Pons (tissue), 1 donor: ENCODE results near the gene TCTA.

ENCODE experiments used
- DNase-seq: peaks from one replicate; pipeline ENCODE4 v3.0.0-alpha.2; 2016; ENCODE audit warnings: low spot score

The TCTA gene

DNA sequence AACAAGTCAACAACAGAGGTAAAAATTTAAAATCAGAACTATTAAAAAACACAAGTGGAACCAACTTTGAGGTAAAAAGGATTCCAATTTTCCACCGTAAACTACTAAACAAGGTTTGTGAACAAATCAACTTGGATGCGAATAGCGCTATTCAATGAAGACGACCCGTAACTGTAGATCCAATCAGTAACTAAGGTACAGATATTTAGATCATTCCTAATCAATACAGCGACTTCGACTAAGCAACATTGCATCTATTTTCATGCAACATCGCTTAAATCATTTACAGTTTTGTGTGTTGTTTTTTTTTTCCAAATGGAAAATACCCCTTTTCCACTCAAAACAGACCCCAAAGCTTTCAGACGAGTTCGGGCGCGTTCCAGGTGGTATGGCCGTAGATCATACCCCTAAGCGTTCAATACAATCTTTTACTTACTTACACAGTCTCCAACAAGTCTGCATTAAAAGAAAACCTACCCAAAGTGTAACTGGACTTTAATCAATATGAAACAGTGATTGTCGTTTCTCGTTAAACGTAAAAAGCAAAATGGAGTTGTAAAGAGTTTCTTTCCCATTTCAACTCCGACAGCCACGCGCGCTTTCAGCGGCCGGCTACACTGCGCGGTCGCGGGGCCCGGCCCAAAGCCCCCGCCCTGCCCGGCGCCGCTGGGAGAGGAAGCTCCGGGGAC, 1.2 kb upstream of the TCTA start:
- DNase-seq = no peak

DNA sequence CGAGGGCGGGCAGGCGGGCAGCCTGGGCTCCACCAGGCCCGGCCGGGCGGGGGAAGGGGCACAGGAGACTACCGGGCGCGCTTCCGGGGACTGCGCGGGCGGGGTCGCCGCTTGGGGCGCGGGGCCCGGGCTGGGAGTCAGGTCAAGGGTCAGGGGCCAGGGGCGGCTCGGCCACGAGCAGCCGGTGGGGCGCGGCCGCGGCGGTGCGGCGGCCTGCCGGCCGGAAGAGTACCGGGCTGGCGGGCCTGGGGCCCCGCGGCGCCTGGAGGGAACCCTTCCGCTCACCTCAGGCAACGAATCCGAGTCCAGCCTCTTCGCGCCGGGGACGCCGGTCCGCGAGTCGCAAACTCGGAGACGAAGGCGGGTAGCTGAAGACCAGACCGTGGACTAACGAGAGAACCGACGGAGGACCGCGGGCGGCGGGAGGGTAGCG, 672 bp upstream of the TCTA start:
- peak; percentile 34 for DNase-seq

DNA sequence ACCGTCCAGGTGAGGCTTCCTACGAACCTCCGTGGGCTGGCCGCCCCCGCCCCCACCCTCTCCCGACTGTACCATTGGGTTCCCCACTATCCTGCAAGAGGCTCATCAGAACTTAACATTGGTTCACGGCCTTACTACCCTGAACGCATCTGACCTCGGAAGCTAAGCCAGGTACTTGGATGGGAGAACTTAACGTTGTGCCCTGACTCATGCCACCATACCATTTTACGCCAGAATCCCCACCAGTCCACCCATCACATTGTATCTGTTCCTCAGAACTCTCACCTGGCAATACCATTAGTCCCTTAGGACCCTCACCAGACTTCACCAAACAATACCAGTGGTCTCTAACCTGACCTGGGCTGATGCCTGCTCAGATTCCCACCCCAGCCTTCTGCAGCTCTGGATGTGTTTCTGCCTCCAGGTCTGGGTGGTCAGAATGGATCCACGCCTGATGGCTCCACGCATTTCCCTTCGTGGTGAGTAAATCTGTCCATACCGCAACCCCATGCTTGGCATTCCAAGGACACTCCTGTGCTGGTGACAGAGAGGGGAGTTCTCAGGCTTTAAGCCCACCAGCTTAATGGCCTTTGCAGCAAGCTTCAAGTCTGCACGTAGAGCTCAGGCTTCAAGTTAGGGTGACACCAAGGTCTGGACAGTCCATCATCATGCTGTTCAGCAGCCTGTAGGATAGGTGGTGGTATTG, 562 bp downstream of the TCTA start:
- peak; percentile 31 for DNase-seq

DNA sequence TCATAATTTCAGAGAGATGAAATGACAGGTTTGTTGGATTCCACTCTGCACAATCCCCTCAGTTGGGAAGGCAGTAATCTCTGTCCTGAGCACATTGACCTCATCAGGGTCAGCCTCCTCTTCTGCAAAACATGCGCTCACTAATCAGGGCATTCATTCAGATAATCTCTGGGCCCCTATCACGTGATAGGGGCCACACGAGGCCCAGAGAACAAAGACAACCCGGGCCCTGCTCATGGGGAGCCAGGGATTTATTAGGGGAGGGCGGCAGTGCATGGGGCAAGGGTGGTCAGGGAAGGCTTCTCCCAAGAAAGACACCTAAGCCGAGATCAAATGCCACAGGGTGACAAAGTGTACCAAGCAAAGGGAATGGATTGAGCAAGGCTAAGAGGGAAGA, 1.1 kb downstream of the TCTA start:
- no peak for DNase-seq

DNA sequence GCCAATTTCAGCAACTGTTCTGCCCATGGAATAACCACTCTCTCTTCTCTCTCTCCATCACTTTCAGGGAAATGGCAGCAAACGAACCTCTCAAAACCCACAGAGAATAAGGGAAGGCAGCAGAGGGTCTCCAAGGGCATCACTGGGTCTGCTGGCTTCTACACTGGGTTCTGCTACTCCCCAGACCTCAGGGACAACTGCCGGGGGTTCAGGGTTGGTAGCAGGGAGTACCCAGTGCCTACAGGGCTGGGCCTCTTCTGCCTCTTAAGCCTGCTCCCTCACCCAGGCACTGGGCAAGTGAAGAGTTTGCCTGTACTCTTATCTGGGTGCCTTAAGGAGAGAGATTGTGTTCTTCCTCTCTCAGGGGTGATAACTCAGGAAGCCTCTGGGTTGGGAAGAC, 2.5 kb downstream of the TCTA start:
- no peak for DNase-seq

DNA sequence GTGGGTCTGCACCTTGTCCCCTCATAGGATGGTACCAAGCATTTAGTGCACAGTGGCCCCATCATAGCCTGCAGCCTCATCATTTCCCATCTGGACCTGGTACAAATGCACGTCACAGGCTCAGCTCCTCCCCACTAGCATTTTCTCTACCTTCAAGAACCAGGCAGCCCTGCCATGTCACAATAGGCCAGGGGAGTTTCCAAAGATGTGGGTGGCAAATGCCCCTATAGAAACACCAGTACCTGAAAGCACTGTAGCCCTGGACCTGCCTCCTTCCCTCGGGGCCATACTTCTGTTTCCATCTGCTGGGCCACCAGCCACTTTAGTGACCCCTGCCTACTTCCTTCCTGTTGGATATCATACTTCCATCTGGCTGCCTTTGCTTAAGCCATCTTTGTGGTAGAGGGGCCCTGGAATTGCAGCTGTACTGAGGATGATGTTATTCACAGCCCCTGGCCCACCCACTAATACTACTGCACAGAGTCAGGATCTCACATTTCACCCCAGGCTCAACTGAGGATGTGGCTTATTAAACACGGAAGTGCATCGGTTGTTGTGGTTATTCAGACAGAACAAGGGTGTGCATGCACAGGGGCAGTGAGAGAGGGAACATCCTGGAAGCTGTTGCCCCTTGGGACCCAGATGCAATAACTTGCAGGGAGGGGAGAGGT, 3.8 kb downstream of the TCTA start:
- peak; percentile 38 for DNase-seq

DNA sequence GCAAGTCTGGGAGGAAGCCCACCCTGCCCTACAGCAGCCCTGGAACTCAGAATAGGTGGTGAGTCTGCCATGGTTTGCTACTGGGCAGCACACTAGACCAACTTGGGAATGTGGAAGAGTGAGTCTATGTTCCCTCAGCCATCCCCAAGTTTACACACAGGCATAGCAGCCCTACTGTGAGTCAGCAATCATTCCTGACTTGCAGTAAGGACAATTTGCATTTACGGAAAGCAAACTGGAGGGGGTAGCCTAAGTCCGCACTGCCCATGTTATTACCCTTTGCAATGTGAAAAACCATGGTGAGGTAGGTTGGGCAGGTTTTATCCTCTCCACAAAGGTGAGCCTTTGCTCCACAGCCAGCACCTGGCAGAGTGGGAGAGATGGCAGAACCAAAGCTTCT, 4.6 kb downstream of the TCTA start:
- no peak for DNase-seq

DNA sequence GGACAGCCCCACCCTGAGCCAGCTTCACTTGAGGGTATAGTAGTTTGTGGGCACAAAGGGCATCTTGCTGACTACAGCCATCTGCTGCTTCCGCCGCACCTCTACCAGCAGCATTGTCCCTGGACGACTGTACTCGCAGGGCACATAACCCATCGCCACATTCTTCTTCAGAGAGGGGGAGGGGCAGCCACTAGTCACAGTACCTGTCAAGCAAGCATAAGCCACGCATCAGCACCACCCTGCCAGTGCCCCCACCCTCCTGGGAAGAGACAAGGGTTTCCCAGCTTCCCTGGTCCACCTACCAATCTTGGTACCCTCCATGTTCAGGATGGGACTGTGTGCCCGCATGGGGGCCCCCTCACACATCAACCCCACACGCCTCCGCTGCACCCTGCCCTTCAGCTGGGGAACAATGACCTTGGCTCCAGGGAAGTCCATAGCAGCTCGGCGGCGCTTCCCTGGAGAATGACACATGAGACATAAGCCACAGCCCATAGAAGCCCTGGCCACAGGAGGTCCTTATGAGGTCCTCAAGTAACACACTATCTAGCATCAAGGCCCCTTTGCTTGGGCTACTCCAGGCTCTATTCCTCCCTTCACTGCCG, 5.4 kb downstream of the TCTA start:
- no peak for DNase-seq

DNA sequence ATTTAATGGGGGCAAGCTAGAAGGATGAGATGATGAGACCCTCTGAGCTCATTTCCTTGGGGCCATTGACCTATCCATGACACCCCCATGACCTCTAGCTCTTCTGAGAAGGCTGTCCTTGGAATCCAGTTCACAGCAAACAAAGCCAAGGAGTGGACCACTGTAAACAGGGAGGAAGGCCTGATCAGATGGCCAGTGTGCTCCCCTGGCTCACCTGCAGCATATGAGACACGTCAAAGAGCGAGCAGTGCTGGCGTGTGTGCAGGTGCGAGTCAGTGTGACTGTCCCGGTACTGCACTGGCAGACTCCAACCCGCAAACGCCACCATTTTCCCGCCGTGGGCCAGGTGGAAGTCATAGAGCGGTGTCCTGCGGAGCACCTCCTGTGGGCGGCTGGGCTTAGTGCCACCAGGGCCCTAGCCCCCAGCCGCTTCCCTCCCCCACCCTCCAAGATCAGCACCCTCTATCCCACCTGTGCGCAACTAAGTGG, 9.7 kb downstream of the TCTA start:
- DNase-seq = no peak

DNA sequence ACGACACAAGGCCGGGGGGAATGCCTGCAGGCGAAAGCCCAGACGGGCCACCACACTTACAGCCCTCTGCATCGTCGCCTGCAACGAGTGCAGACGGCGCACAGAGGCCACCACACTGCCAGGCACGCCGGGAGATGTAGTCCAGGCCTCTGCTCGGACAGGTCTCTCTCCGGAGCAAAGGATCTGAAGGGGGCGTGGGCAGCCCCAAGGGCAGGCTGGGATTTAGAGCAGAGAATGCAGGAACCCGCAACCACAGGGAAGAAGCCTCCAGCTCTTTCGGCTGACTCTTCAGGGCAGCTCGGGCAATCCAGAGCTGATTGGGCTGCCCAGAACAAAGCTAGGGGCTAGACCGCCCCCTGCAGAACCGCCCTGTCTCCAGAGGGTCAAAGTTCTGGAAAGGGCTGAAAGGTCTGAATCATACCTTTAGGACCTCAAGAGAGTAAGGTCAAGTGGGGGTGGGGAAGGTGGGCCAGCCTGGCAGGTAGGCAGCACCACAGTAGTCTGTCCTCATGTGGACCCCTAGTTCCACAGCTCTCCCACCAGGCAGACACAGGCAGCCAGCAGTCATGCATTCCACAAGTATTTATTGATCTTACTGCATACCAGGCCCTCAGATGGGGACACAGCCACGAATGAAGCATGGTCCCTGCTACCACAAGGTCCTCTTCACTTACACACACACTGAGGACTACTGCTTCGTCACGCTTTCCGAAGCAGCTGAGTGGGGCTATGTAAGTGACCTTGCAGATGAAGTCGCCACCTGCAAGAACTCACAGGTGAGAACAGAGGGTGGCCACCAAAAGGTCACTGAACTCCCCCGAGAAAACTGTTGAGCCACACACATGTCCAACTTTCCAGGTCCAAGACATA, 10.4 kb downstream of the TCTA start, which contains the start of gene AMT:
Gene AMT (minus strand): TSS at position 95 of the 870 bp plus-strand sequence. CDS start 23 bp downstream, at position 72.
- no peak for DNase-seq

DNA sequence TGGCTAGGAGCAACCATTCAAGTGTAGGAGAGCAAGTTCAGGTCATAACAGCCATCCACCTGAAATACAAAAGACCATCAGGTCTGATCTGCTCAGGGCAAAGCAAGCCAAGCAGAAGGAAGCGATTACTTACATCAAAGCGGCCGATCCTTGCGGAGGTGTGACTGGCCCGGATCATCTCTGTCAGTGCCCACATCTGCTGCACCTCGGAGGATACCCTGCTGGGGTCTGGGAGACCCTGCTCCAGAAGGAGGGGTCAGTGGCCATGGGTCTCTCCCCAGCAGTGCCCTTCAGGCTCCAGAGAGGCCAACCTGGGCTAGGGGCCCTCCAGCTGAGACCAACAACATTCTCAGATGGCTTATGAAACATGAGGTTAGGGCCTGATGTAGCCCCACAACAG, 12.6 kb downstream of the TCTA start:
- no peak for DNase-seq

DNA sequence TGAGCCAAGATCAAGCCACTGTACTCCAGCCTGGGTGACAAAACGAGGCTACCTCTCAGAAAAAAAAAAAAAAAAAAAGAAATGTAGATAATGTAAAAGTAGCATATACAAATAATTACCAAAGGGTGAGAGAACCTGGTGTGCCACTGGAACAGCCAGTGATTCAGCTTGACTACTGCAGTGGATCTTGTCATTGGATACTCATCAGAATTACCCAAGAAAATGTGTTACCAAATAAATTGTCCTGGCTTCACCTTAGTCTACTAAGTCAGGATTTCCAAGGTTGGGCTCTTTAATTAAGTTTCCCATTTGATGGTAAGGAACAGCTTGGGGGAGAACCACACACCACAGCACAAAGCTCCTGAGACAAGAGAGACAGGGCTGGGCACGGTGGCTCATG, 15.4 kb downstream of the TCTA start:
- DNase-seq = no peak

DNA sequence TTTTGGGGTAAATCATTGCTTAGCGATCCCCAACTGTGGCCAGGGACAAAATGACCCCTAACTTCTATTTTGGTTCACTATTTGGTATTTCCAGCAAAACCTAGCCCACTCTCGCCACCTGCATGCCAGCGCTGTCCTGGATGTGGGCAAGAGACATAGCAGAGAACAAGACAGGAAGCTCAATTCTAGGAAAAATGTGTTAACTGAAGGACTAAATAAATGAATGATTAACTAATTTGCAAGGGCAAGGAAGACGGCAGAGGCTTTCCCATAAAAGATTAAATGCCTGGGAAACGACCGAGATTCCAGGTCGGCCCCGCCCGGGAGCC, 16.5 kb downstream of the TCTA start:
- no peak for DNase-seq

DNA sequence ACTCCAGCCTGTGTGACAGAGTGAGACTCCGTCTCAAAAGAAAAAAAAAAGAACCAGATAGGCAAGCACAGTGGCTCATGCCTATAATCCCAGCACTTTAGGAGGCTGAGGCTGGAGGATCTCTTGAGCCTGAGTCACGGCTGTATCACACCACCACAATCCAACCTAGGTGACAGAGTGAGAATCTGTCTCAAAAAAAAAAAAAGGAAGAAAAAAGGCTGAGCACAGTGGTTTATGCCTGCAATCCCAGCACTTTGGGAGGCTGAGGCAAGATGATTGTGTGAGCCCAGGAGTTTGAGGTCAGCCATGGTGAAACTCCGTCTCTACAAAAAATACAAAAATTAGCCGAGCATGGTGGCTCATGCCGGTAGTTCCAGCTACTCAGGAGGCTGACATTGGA, 22.5 kb downstream of the TCTA start:
- DNase-seq = no peak

DNA sequence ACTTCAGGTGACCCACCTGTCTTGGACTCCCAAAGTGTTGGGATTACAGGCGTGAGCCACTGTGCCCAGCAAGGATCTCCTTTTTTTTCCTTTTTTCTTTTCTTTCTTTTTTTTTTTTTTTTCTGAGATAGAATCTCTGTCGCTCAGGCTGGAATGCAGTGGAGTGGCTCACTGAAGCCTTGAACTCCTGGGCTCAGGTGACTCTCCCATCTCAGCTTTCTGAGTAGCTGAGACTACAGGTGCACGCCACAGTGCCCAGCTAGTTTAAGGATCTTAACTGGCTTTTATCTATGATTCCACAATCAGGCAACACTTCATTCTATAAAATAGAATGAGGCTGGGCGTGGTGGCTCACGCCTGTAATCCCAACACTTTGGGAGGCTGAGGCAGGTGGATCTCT, 33.2 kb downstream of the TCTA start:
- no peak for DNase-seq

DNA sequence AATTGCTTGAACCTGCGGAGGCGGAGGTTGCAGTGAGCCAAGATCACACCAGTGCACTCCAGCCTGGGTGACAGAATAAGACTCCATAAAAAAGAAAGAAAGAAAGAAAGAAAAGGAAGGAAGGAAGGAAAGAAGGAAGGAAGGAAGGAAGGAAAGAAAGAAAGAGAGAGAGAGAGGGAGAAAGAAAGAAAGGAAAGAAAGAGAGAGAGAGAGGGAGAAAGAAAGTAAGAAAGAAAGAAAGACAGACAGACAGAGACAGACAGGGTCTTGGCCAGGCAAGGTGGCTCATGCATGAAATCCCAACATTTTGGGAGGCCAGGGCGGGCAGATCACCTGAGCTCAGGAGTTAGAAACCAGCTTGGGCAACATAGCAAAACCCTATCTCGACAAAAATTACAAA, 41.4 kb downstream of the TCTA start:
- DNase-seq = no peak

DNA sequence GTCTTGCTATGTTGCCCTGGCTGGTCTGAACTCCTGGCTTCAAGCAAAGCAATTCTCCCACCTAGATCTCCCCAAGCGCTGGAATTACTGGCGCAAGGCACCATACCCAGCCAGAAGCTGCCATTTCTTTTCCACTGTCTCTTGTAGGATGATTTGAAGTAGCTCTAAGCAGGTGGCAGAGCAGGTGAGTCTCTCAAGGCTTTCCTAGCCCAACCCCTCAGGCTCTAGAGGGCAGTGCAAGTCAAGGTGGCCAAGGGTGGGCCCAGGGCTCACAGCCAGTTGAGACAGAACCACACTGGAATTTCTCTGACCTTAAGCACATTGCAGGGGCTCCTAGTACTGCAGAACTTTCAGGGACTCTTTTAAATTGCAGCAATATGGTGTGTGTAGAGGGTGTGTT, 42.2 kb downstream of the TCTA start:
- no peak for DNase-seq

DNA sequence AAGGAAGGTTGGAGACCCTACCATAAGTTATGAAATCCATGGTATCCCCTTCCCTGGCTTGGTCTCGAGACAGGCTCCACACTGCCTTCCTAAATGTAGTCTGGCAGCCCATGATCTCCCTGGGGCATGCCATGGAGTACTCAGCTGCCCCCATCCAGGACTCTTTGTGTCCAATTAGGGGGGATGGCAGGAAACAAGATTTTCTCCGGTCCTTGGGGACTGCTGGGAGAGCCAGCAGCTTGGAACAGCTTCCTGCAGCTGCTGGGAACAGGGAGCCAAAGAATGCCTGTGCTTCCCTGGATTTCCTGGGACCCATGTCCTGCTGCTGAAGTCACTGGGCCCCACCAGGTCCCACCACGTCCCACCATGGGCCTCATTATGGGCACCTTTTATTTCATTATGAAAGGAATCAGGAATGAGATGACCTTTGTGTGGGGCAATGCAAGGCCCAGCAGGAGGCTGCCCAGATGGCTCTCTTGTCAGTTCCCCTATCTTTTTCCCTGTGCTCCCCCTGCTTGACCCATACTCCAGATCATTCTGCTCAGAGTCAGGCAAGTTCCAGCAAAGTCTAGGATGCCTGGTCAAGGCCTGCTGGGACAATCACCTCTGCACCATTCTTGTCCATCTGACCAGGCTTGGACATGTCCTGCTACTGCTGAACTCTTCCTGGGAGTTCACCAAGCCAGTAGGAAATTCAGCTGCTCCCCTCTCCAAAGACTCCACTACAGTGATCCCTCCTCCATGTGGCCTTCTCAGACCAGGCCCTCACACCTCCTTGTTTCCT, 42.9 kb downstream of the TCTA start:
- no peak for DNase-seq

DNA sequence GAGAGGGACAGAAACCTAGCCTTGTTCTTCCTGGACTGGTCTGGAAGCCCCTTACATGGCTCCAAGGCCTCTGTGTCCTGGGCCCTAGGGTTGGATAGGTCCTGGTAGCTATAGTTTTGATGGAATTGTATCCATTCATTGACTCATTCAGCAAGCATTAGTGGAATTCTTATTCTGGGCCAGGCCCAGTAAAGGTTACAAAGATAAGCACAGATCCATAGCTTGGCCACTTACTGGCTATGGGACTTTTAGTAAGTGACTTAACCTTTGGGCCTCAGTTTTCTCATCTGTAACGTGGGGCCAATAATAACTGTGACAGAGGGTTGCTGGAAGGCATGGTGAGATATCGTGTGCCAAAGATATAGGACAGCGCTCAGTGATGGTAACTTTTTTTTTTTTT, 44.2 kb downstream of the TCTA start:
- DNase-seq = no peak

DNA sequence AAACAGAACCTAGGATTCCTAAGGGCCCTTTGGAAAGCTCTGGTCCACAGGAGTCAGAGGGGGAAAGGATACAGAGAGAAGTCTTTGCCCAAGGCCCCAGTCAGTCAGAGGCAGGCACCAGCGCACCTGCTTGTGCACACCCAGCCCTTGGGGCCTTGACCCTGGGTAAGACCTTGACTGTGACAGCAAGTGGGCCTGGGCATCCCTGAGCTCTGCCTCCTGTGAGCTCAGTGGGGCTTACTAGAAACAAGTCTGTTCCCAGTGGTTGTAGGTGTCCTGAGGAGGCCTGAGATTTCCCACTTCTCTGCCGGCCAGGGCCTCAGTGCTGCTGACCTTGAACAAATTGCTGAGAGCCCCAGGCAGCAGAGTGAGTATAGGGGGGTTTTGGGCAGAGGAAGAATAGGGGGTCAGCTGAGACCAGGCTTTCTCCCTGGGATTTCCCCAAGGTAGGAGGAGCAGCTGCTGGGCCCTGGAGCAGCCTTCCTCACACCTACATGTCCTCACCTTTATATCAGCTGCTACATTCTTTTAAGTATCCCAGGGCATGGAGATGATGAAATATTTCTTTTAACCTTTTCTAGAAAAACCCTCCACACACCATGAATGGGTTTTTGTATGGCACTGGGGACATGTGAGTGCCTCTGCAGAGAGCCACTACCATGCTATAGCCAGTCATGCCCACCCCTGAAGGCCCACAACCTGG, 48.1 kb downstream of the TCTA start:
- no peak for DNase-seq
